Esophagus squamous epithelium (tissue), 4 donors: ENCODE measurements around the gene CCDC88C.

ENCODE experiments used
- CTCF ChIP-seq, 6 experiments: fragments of 450-650 bp in 4 of 6; fragments of 200-600 bp in 2 of 6; sonication (generic) in 2 of 6; IDR thresholded peaks; one replicate each; pipeline ENCODE4 v1.5.1; 2016 to 2019; ENCODE audit warnings: antibody characterized with exemption in 6 of 6, mild to moderate bottlenecking in 4 of 6, moderate library complexity in 4 of 6
- POLR2A ChIP-seq, 4 donors: fragments of 450-650 bp; IDR thresholded peaks; one replicate each; pipeline ENCODE4 v1.6.1; 2017; ENCODE audit warnings: antibody characterized with exemption in 4 of 4, mild to moderate bottlenecking in 4 of 4, moderate library complexity in 3 of 4

GRCh38 chr14:91385224-91385623 is 32.4 kb downstream of the CCDC88C start:
- no peak for TF ChIP-seq POLR2A (IDR thresholded peaks at IDR 0.05)
- no peak for TF ChIP-seq CTCF (IDR thresholded peaks at IDR 0.05)
